ENCODE data around the gene SLC39A2. TPM values are rescaled to one million over a fixed set of nuclear protein-coding genes. Genes with fewer than 3 reads are reported as not detected.
A peak's percentile ranks its signal among the peaks of the same experiment; 100 is the strongest.

Gene SLC39A2
- total RNA-seq, 1 experiment from 2014 or later, result not detected

DNA sequence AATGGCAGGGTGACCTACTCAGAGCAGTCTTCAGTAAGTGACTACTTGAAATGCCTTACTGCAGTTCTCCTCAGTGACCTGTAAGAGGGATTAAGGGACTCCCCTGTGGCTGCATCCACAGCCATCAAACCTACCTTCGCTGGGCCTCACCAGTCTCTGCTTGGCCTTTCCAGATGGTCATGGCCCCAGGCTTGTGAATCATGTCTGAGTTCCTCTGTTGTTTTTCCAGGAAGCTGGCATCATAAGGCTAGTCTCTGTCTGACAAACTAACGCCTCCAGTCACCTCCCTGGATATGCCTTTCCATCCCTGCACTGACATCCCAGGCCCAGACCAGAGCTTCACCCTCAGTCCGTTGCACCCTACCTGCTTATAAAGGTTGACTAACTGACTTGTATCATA is 29.8 kb upstream of the SLC39A2 start:
- DNase-seq (no peak), ATAC-seq (no peak)
- ChIA-PET CTCF (interaction anchor here (0.6 kb wide), 1 partner anchor 12 kb away, joined by 3 read pairs; no protein-coding TSS in a partner anchor), POLR2A (ENCODE audit: unreplicated experiment) (no interaction called here)
- BruUV-seq (replicated peaks), result no TSS peak
- H3K36me3 ChIP-seq (ENCODE audit: low read depth, low read length), result no peaks in the 10 kb centered on the region
- TF ChIP-seq, protein P1, sequence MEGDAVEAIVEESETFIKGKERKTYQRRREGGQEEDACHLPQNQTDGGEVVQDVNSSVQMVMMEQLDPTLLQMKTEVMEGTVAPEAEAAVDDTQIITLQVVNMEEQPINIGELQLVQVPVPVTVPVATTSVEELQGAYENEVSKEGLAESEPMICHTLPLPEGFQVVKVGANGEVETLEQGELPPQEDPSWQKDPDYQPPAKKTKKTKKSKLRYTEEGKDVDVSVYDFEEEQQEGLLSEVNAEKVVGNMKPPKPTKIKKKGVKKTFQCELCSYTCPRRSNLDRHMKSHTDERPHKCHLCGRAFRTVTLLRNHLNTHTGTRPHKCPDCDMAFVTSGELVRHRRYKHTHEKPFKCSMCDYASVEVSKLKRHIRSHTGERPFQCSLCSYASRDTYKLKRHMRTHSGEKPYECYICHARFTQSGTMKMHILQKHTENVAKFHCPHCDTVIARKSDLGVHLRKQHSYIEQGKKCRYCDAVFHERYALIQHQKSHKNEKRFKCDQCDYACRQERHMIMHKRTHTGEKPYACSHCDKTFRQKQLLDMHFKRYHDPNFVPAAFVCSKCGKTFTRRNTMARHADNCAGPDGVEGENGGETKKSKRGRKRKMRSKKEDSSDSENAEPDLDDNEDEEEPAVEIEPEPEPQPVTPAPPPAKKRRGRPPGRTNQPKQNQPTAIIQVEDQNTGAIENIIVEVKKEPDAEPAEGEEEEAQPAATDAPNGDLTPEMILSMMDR (conservative IDR thresholded peaks at IDR 0.05; ENCODE audit: low read depth, low read length), result no peak
- no peak for TF ChIP-seq EZH2phosphoT487 (IDR thresholded peaks at IDR 0.05; ENCODE audit: borderline replicate concordance, low read length)
- no peak for TF ChIP-seq EZH2 (IDR thresholded peaks at IDR 0.05; ENCODE audit: low read length, unreplicated experiment)
- intact Hi-C loops (cut with micrococcal nuclease), result no loop called here
- H3K4me1 ChIP-seq (ENCODE audit: insufficient read depth, low read length), result peaks cover 4% of the 10 kb centered on the region; the same call in 1 of the 2 replicates
- H2AFZ ChIP-seq (ENCODE audit: low read length), result no peak overlapping the region
- H3F3A ChIP-seq (ENCODE audit: low read length, unreplicated experiment), result no peaks in the 10 kb centered on the region
- no peak overlapping the region for H3K27ac ChIP-seq (ENCODE audit: low read length)
- no peaks in the 10 kb centered on the region for H3K9me3 ChIP-seq (ENCODE audit: low read length)
- H3K9me2 ChIP-seq (replicated peaks; ENCODE audit: low read length), result no peaks in the 10 kb centered on the region
- no peak overlapping the region for H3K9ac ChIP-seq (ENCODE audit: low read length)
- no peak overlapping the region for H3K4me2 ChIP-seq (ENCODE audit: low read length)
- H3K27me3 ChIP-seq (ENCODE audit: low read length), result peaks cover 22% of the 10 kb centered on the region; the same call in 1 of the 2 replicates
- no peaks in the 10 kb centered on the region for H3K79me2 ChIP-seq (ENCODE audit: low read length)
- H4K20me1 ChIP-seq (ENCODE audit: low read length), result no peaks in the 10 kb centered on the region
- H3K4me3 ChIP-seq (ENCODE audit: low read length), result no peak overlapping the region

DNA sequence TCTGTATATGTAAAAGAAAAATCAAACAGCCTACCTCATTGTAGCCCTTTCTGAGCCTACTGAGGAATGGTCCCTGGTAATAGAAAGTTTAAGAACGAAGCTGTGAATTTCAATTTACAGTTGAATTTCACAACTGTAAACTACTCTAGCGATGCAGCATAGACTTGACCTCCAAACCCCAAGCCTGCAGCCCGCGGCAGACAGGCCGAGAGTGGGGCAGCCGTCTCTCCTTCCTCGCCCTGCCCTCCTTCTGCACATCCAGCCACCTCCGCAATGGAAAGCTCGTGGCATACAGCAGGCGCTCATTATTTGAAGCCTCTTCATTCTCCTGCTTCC is 28.5 kb upstream of the SLC39A2 start:
- H4K20me1 ChIP-seq (ENCODE audit: low read length), result no peaks in the 10 kb centered on the region
- no peak overlapping the region for H3K9ac ChIP-seq (ENCODE audit: low read length)
- no peaks in the 10 kb centered on the region for H3K36me3 ChIP-seq (ENCODE audit: low read depth, low read length)
- no peaks in the 10 kb centered on the region for H3F3A ChIP-seq (ENCODE audit: low read length, unreplicated experiment)
- H3K9me2 ChIP-seq (replicated peaks; ENCODE audit: low read length), result no peaks in the 10 kb centered on the region
- no peaks in the 10 kb centered on the region for H3K79me2 ChIP-seq (ENCODE audit: low read length)
- ATAC-seq (no peak; the same call in 1 of the 2 replicates), DNase-seq (no peak)
- H3K9me3 ChIP-seq (ENCODE audit: low read length), result no peaks in the 10 kb centered on the region
- BruUV-seq (replicated peaks), result no TSS peak
- H3K4me1 ChIP-seq (ENCODE audit: insufficient read depth, low read length), result peaks cover 9% of the 10 kb centered on the region
- CTCF ChIA-PET, result interaction anchor here (0.6 to 2.3 kb wide), 10 partner anchors 12 to 553 kb away, joined by 3 to 11 read pairs (median 5); partner anchors contain the start of gene SLC39A2
- no peak overlapping the region for H3K27ac ChIP-seq (ENCODE audit: low read length)
- peak overlapping the region; percentile 77 for H3K4me3 ChIP-seq (ENCODE audit: low read length)
- POLR2A ChIA-PET (ENCODE audit: unreplicated experiment), result no interaction called here
- intact Hi-C loops (cut with micrococcal nuclease), result loop anchor here (2.0 to 5.0 kb wide), 2 partner anchors 274 to 358 kb away; no protein-coding TSS in a partner anchor
- H2AFZ ChIP-seq (ENCODE audit: low read length), result peak overlapping the region; percentile 99
- peaks cover 22% of the 10 kb centered on the region; the same call in 1 of the 2 replicates for H3K27me3 ChIP-seq (ENCODE audit: low read length)
- peak overlapping the region; percentile 99 for H3K4me2 ChIP-seq (ENCODE audit: low read length)
- no peak for TF ChIP-seq EZH2phosphoT487 (IDR thresholded peaks at IDR 0.05; ENCODE audit: borderline replicate concordance, low read length)

DNA sequence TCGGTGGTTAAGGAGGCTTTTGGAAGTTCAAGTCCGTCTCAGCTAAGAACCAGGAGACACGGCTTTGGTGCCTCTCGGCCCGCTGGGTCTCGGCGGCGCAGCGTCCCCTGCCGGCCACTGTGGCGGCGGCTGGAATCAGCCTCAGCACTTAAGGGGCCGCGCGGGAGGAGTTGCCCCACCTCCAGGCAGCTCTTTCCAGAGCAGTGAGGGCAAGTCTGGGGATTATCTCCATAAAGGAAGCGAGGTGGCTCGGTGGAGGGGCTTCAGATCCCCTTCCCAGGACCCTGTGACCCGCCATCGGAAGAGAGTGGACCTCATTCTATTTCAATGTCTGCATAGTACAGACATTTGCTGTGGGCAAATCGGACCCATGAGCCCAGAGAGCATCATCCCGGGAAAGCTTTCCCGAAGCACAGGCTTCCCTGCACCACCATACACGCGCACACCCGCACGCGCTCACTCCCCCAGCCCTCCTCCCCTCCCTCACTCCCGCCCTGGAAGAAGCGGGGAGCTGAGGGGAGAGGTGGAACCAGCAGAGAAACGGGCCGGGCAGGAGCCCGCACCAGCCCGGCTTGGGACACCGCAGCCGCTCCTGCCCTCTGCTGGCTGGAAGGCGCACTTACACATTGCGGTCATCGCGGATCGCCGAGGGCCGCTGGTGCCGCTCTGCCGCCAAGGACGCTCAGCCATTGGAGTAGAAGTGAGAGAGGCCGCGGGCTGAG is 27.9 kb upstream of the SLC39A2 start:
- peak overlapping the region; percentile 29; the same call in 1 of the 2 replicates for H3K9ac ChIP-seq (ENCODE audit: low read length)
- no peaks in the 10 kb centered on the region for H3K9me2 ChIP-seq (replicated peaks; ENCODE audit: low read length)
- ATAC-seq (peak; percentile 87), DNase-seq (peak; percentile 89)
- no peak overlapping the region for H3K27ac ChIP-seq (ENCODE audit: low read length)
- no peaks in the 10 kb centered on the region for H3K79me2 ChIP-seq (ENCODE audit: low read length)
- ChIA-PET CTCF (interaction anchor here (0.5 to 2.3 kb wide), 13 partner anchors 10 to 554 kb away, joined by 3 to 11 read pairs (median 4); partner anchors contain the start of gene SLC39A2), POLR2A (ENCODE audit: unreplicated experiment) (no interaction called here)
- no TSS peak for BruUV-seq (replicated peaks)
- no peaks in the 10 kb centered on the region for H3K36me3 ChIP-seq (ENCODE audit: low read depth, low read length)
- TF ChIP-seq EZH2 (IDR thresholded peaks at IDR 0.05; ENCODE audit: low read length, unreplicated experiment), result no peak
- TF ChIP-seq, protein P1 (conservative IDR thresholded peaks at IDR 0.05; ENCODE audit: low read depth, low read length), result peak; percentile 89
- H3K4me1 ChIP-seq (ENCODE audit: insufficient read depth, low read length), result peaks cover 9% of the 10 kb centered on the region
- H4K20me1 ChIP-seq (ENCODE audit: low read length), result no peaks in the 10 kb centered on the region
- H3K9me3 ChIP-seq (ENCODE audit: low read length), result no peaks in the 10 kb centered on the region
- H2AFZ ChIP-seq (ENCODE audit: low read length), result peak overlapping the region; percentile 99
- H3K4me2 ChIP-seq (ENCODE audit: low read length), result peak overlapping the region; percentile 99
- peak overlapping the region; percentile 77 for H3K4me3 ChIP-seq (ENCODE audit: low read length)
- no peaks in the 10 kb centered on the region for H3F3A ChIP-seq (ENCODE audit: low read length, unreplicated experiment)
- intact Hi-C loops (cut with micrococcal nuclease), result loop anchor here (1.0 to 5.0 kb wide), 5 partner anchors 18 to 359 kb away; partner anchors contain the start of gene METTL17
- H3K27me3 ChIP-seq (ENCODE audit: low read length), result peaks cover 22% of the 10 kb centered on the region; the same call in 1 of the 2 replicates

Data from PC-3 (cell line).